GM21447 (cell line): ENCODE data around the gene RCAN2.

Source experiments
- ATAC-seq: cut with Tn5 transposase; IDR thresholded peaks from one replicate; pipeline ENCODE4 v1.9.1; 2021; ENCODE audit not compliant: unreplicated experiment

RCAN2 gene

GRCh38 chr6:46491628-46492547 lies 639 bp upstream of the RCAN2 start:
- ATAC-seq: peak; percentile 58

- ATAC-seq: no peak
These were observed 636 bp downstream of the RCAN2 start for GRCh38 chr6:46490425-46491200.

GRCh38 chr6:46486181-46486580 lies 5.1 kb downstream of the RCAN2 start:
- ATAC-seq: no peak

GRCh38 chr6:46484081-46484820 lies 7.0 kb downstream of the RCAN2 start:
- ATAC-seq: no peak

- no peak for ATAC-seq
These were observed 14.9 kb downstream of the RCAN2 start for GRCh38 chr6:46476301-46476700.

GRCh38 chr6:46473881-46474280 lies 17.4 kb downstream of the RCAN2 start:
- ATAC-seq: no peak

GRCh38 chr6:46472243-46472642 lies 19.0 kb downstream of the RCAN2 start:
- no peak for ATAC-seq

- no peak for ATAC-seq
These were observed 22.2 kb downstream of the RCAN2 start for GRCh38 chr6:46469021-46469420.

- ATAC-seq: no peak
These were observed 22.7 kb downstream of the RCAN2 start for GRCh38 chr6:46468403-46469010.

- ATAC-seq: no peak
These were observed 24.7 kb downstream of the RCAN2 start for GRCh38 chr6:46466570-46466969.

GRCh38 chr6:46465294-46466165 lies 25.7 kb downstream of the RCAN2 start:
- no peak for ATAC-seq

- no peak for ATAC-seq
These were observed 35.0 kb downstream of the RCAN2 start for GRCh38 chr6:46456297-46456696.

GRCh38 chr6:46454691-46455090 lies 36.6 kb downstream of the RCAN2 start:
- no peak for ATAC-seq

- no peak for ATAC-seq
These were observed 37.4 kb downstream of the RCAN2 start for GRCh38 chr6:46453741-46454316.

GRCh38 chr6:46453216-46453615 lies 38.0 kb downstream of the RCAN2 start:
- ATAC-seq: no peak

- no peak for ATAC-seq
These were observed 38.8 kb downstream of the RCAN2 start for GRCh38 chr6:46452312-46452917.

GRCh38 chr6:46451343-46451742 lies 39.9 kb downstream of the RCAN2 start:
- ATAC-seq: no peak

- no peak for ATAC-seq
These were observed 46.3 kb downstream of the RCAN2 start for GRCh38 chr6:46444772-46445454.

- no peak for ATAC-seq
These were observed 47.6 kb downstream of the RCAN2 start for GRCh38 chr6:46443623-46444022.
